HG03521 (cell line): ENCODE measurements around the gene LRMDA.

Experiments used
- ATAC-seq: cut with Tn5 transposase; IDR thresholded peaks from one replicate; pipeline ENCODE4 v1.9.1; 2021; ENCODE audit warnings: mild to moderate bottlenecking, moderate library complexity; ENCODE audit not compliant: unreplicated experiment

The LRMDA gene

GRCh38 chr10:75401569-75402485 lies 29.6 kb upstream of the LRMDA start, which contains the start of gene ZNF503:
Gene ZNF503, minus strand, starts transcription at chr10:75401764. Its CDS starts 345 bp downstream, at chr10:75401419.
- peak; percentile 49 for ATAC-seq

GRCh38 chr10:75402486-75403143 lies 28.8 kb upstream of the LRMDA start:
- no peak for ATAC-seq

- no peak for ATAC-seq
Measured at GRCh38 chr10:75403144-75403938, 28.1 kb upstream of the LRMDA start.

- no peak for ATAC-seq
Measured at GRCh38 chr10:75403939-75404814, 27.2 kb upstream of the LRMDA start.

GRCh38 chr10:75404815-75405597 lies 26.4 kb upstream of the LRMDA start:
- no peak for ATAC-seq

- no peak for ATAC-seq
Measured at GRCh38 chr10:75405598-75406461, 25.6 kb upstream of the LRMDA start.

- no peak for ATAC-seq
Measured at GRCh38 chr10:75406462-75407223, 24.8 kb upstream of the LRMDA start.

- ATAC-seq, result no peak
Measured at GRCh38 chr10:75407224-75407712, 24.2 kb upstream of the LRMDA start.

- ATAC-seq, result no peak
Measured at GRCh38 chr10:75407713-75408508, 23.5 kb upstream of the LRMDA start.

GRCh38 chr10:75408509-75408875 lies 22.9 kb upstream of the LRMDA start:
- ATAC-seq, result no peak

GRCh38 chr10:75408911-75409885 lies 22.2 kb upstream of the LRMDA start:
- ATAC-seq, result no peak

GRCh38 chr10:75410132-75411005 lies 21.1 kb upstream of the LRMDA start:
- ATAC-seq, result no peak

- no peak for ATAC-seq
Measured at GRCh38 chr10:75414527-75414926, 16.9 kb upstream of the LRMDA start.

GRCh38 chr10:75417522-75417927 lies 13.9 kb upstream of the LRMDA start:
- ATAC-seq, result no peak

GRCh38 chr10:75418293-75418692 lies 13.1 kb upstream of the LRMDA start:
- no peak for ATAC-seq
